Measurements from ENCODE around the gene DCLK2.

Gene DCLK2

DNA sequence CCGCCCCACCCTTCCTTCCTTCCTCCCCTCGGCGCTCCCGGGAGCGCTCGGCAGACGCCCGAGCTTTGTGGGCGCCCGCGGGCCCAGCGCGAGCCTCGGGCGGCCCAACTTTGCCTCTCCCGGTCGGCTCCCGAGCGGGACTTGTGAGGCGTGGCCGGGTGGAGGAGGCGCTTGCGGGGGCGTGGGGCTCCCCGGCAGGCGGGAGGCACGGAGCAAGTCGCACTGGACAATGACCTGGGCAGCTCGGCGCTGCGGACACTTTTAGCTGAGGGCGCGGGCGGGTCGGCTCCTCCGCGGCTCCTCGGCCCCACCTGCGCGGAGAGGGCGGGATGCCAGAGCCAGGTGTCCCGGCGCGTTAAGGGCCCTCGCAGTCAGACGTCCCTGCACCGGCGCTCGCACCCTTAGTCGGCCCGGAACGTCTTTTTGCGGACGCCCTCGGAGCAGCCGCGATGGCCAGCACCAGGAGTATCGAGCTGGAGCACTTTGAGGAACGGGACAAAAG lies 385 bp downstream of the DCLK2 start:
- TF ChIP-seq, protein P1, sequence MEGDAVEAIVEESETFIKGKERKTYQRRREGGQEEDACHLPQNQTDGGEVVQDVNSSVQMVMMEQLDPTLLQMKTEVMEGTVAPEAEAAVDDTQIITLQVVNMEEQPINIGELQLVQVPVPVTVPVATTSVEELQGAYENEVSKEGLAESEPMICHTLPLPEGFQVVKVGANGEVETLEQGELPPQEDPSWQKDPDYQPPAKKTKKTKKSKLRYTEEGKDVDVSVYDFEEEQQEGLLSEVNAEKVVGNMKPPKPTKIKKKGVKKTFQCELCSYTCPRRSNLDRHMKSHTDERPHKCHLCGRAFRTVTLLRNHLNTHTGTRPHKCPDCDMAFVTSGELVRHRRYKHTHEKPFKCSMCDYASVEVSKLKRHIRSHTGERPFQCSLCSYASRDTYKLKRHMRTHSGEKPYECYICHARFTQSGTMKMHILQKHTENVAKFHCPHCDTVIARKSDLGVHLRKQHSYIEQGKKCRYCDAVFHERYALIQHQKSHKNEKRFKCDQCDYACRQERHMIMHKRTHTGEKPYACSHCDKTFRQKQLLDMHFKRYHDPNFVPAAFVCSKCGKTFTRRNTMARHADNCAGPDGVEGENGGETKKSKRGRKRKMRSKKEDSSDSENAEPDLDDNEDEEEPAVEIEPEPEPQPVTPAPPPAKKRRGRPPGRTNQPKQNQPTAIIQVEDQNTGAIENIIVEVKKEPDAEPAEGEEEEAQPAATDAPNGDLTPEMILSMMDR (IDR thresholded peaks at IDR 0.05; ENCODE audit: low read length, missing control alignments), result no peak
- no peak for DNase-seq (ENCODE audit: low read depth)
- H3K4me3 ChIP-seq (replicated peaks; ENCODE audit: low read depth, low read length), result peak overlapping the region; percentile 62

DNA sequence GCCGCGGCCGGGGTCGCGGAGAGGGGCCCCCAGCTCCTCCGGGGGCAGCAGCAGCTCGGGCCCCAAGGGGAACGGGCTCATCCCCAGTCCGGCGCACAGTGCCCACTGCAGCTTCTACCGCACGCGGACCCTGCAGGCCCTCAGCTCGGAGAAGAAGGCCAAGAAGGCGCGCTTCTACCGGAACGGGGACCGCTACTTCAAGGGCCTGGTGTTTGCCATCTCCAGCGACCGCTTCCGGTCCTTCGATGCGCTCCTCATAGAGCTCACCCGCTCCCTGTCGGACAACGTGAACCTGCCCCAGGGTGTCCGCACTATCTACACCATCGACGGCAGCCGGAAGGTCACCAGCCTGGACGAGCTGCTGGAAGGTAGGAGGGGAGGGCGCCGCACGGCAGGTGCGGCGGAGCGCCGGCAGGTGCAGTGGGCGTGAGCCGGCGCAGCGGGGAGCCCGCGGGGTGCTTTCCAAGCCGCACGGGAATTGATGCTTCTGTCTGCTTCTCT lies 886 bp downstream of the DCLK2 start:
- TF ChIP-seq, protein P1 (IDR thresholded peaks at IDR 0.05; ENCODE audit: low read length, missing control alignments), result no peak
- DNase-seq (ENCODE audit: low read depth), result no peak
- H3K4me3 ChIP-seq (replicated peaks; ENCODE audit: low read depth, low read length), result peak overlapping the region; percentile 62

DNA sequence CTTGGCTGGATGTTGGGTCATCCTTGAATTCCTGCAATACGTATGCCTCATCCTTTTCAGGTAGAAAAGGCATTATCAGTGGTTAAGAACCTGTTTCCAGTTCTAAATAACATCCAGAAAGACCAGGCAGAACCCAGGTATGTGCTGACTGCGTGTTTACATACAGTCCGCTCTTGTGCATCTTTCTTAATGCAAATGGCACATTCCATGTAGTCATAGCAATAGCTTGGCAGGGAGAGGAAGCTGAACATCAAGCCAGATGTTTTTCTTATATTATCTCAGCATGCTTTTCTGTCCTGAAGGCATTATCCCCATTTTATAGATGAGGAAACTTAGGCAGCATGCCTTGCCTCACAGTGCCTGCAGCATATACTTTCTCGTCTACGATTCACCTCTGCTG lies 2.1 kb downstream of the DCLK2 start:
- no peak for DNase-seq (ENCODE audit: low read depth)
- H3K4me3 ChIP-seq (replicated peaks; ENCODE audit: low read depth, low read length), result no peak overlapping the region
- TF ChIP-seq, protein P1 (IDR thresholded peaks at IDR 0.05; ENCODE audit: low read length, missing control alignments), result no peak

DNA sequence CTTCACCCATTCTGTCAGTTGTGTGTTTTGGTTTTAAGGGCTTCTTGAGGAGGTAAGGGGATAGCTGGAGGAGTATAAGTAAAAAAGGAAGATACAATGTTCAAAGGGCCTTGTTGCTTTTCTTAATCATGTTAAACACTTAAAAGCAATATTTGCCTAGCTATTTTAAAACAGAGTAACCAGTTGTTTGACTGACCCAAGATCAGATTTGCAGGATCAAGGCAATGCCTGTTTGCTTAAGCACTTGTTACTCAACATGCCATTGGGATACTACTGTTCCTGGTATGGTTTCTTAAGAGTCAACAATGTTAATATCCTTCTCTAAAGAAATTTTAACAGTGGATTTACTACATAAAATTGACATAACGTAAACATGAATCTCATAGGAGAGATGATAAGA lies 2.6 kb downstream of the DCLK2 start:
- TF ChIP-seq, protein P1 (IDR thresholded peaks at IDR 0.05; ENCODE audit: low read length, missing control alignments), result no peak
- DNase-seq (ENCODE audit: low read depth), result no peak
- no peak overlapping the region for H3K4me3 ChIP-seq (replicated peaks; ENCODE audit: low read depth, low read length)

DNA sequence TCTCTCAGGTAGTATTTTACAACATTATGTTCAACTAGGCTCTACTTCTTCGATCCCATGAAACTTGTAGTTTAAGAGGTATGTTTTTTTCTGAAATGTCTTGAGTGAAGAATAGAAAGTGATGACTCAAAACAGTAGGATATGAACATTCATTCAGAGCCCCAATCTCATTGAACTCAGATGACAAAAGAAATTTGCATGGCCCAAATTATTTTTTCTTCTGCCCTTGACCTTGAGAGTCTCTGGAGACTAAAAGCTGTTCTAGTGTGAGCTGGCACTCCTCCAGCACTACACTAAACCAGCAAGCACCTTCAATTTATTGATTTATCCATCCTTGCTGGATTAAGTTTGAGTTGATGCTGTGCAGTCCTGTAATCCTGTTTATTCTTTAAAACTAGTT lies 4.0 kb downstream of the DCLK2 start:
- TF ChIP-seq, protein P1 (IDR thresholded peaks at IDR 0.05; ENCODE audit: low read length, missing control alignments), result no peak
- no peak for DNase-seq (ENCODE audit: low read depth)
- no peak overlapping the region for H3K4me3 ChIP-seq (replicated peaks; ENCODE audit: low read depth, low read length)

DNA sequence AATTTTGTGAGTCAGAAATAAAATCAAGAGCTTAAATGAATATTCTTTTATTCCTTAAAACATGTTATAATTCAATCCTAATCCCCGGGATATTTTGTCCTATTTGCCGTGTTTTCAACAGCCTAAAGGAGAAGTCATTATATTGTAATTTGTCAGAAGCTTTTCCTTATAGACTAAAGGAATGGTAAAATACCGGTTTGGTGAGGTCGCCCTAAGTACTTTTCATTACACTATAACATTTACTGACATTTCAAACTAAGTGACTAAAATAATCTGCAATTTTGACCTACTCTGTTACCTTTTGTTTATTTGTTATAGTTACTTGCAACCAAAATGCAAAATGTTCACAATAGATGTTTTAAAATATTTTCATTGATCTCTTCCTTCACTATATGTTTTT lies 8.8 kb downstream of the DCLK2 start:
- H3K4me3 ChIP-seq (replicated peaks; ENCODE audit: low read depth, low read length), result no peak overlapping the region
- DNase-seq (ENCODE audit: low read depth), result no peak
- TF ChIP-seq, protein P1 (IDR thresholded peaks at IDR 0.05; ENCODE audit: low read length, missing control alignments), result no peak

DNA sequence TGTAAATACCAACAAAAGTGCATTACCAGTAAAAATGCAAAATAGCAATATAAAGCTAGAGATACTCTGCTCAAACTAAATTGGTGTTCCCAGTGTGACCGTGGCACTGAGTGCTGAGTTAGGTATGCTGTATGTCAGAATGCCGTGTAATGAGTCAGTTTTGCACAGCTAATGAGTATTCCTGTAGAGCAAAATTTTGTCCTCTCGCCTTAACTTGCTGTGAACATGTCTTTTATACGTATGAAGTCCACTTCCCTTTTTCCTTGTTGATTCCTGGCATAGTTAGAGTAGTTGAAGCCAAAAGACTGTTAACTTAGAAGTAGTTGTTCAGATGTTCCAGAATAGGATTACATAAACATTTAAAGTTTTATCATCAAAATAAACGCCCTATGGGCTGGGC lies 11.5 kb downstream of the DCLK2 start:
- H3K4me3 ChIP-seq (replicated peaks; ENCODE audit: low read depth, low read length), result no peak overlapping the region
- TF ChIP-seq, protein P1 (IDR thresholded peaks at IDR 0.05; ENCODE audit: low read length, missing control alignments), result no peak
- DNase-seq (ENCODE audit: low read depth), result no peak

Measured in fibroblast of pulmonary artery (primary cell).